Ishikawa (cell line): Measurements from ENCODE around the gene GLI3.

Experiments used
- CEBPB ChIP-seq: IDR thresholded peaks from 2 replicates; pipeline ENCODE4 v1.6.1; 2012
- CREB1 ChIP-seq: IDR thresholded peaks from 2 replicates; pipeline ENCODE4 v1.6.1; 2012; ENCODE audit warnings: low read depth
- EGR1 ChIP-seq: IDR thresholded peaks from 2 replicates; pipeline ENCODE4 v1.6.1; 2012
- EP300 ChIP-seq: IDR thresholded peaks from 2 replicates; pipeline ENCODE4 v1.6.1; 2012; ENCODE audit warnings: borderline replicate concordance
- FOXM1 ChIP-seq: IDR thresholded peaks from 2 replicates; pipeline ENCODE4 v1.6.1; 2012; ENCODE audit warnings: low read depth, borderline replicate concordance
- MAX ChIP-seq: IDR thresholded peaks from 2 replicates; pipeline ENCODE4 v1.6.1; 2012
- NFIC ChIP-seq: IDR thresholded peaks from 2 replicates; pipeline ENCODE4 v1.6.1; 2012
- RAD21 ChIP-seq: IDR thresholded peaks from 2 replicates; pipeline ENCODE4 v1.6.1; 2012; ENCODE audit warnings: low read depth
- TAF1 ChIP-seq: IDR thresholded peaks from 2 replicates; pipeline ENCODE4 v1.6.1; 2012; ENCODE audit warnings: low read depth, mild to moderate bottlenecking
- TCF12 ChIP-seq: IDR thresholded peaks from 2 replicates; pipeline ENCODE4 v1.6.1; 2012; ENCODE audit warnings: low read depth
- TEAD4 ChIP-seq: IDR thresholded peaks from 2 replicates; pipeline ENCODE4 v1.6.1; 2012
- YY1 ChIP-seq: IDR thresholded peaks from 2 replicates; pipeline ENCODE4 v1.6.1; 2012; ENCODE audit warnings: low read depth
- ZBTB7A ChIP-seq: IDR thresholded peaks from 2 replicates; pipeline ENCODE4 v1.6.1; 2012; ENCODE audit warnings: low read depth
- TF ChIP-seq, protein P1 (sequence below): IDR thresholded peaks from 2 replicates; pipeline ENCODE4 v1.6.1; 2012; ENCODE audit warnings: low read depth, mild to moderate bottlenecking
- TF ChIP-seq, protein P2 (sequence below): IDR thresholded peaks from 2 replicates; pipeline ENCODE4 v1.6.1; 2012

The GLI3 gene

GRCh38 chr7:42156967-42157721 is 79.9 kb downstream of the GLI3 start:
- no peak for TF ChIP-seq NFIC
- TF ChIP-seq EP300 = no peak
- TF ChIP-seq EGR1 = no peak
- TF ChIP-seq YY1 = no peak
- no peak for TF ChIP-seq MAX
- TF ChIP-seq TCF12 = no peak
- TF ChIP-seq ZBTB7A = no peak
- TF ChIP-seq, protein P1, sequence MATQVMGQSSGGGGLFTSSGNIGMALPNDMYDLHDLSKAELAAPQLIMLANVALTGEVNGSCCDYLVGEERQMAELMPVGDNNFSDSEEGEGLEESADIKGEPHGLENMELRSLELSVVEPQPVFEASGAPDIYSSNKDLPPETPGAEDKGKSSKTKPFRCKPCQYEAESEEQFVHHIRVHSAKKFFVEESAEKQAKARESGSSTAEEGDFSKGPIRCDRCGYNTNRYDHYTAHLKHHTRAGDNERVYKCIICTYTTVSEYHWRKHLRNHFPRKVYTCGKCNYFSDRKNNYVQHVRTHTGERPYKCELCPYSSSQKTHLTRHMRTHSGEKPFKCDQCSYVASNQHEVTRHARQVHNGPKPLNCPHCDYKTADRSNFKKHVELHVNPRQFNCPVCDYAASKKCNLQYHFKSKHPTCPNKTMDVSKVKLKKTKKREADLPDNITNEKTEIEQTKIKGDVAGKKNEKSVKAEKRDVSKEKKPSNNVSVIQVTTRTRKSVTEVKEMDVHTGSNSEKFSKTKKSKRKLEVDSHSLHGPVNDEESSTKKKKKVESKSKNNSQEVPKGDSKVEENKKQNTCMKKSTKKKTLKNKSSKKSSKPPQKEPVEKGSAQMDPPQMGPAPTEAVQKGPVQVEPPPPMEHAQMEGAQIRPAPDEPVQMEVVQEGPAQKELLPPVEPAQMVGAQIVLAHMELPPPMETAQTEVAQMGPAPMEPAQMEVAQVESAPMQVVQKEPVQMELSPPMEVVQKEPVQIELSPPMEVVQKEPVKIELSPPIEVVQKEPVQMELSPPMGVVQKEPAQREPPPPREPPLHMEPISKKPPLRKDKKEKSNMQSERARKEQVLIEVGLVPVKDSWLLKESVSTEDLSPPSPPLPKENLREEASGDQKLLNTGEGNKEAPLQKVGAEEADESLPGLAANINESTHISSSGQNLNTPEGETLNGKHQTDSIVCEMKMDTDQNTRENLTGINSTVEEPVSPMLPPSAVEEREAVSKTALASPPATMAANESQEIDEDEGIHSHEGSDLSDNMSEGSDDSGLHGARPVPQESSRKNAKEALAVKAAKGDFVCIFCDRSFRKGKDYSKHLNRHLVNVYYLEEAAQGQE = no peak
- no peak for TF ChIP-seq CEBPB
- TF ChIP-seq, protein P2, sequence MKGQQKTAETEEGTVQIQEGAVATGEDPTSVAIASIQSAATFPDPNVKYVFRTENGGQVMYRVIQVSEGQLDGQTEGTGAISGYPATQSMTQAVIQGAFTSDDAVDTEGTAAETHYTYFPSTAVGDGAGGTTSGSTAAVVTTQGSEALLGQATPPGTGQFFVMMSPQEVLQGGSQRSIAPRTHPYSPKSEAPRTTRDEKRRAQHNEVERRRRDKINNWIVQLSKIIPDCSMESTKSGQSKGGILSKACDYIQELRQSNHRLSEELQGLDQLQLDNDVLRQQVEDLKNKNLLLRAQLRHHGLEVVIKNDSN = no peak
- no peak for TF ChIP-seq CREB1
- no peak for TF ChIP-seq RAD21
- TF ChIP-seq FOXM1 = no peak
- no peak for TF ChIP-seq TEAD4
- no peak for TF ChIP-seq TAF1

GRCh38 chr7:42156291-42156865 is 80.6 kb downstream of the GLI3 start:
- no peak for TF ChIP-seq CREB1
- TF ChIP-seq FOXM1 = no peak
- TF ChIP-seq, protein P1 = no peak
- no peak for TF ChIP-seq TAF1
- TF ChIP-seq EGR1 = no peak
- TF ChIP-seq RAD21 = no peak
- no peak for TF ChIP-seq TCF12
- TF ChIP-seq EP300 = no peak
- TF ChIP-seq CEBPB = no peak
- TF ChIP-seq, protein P2 = no peak
- no peak for TF ChIP-seq MAX
- TF ChIP-seq YY1 = no peak
- no peak for TF ChIP-seq NFIC
- TF ChIP-seq ZBTB7A = no peak
- no peak for TF ChIP-seq TEAD4

DNA sequence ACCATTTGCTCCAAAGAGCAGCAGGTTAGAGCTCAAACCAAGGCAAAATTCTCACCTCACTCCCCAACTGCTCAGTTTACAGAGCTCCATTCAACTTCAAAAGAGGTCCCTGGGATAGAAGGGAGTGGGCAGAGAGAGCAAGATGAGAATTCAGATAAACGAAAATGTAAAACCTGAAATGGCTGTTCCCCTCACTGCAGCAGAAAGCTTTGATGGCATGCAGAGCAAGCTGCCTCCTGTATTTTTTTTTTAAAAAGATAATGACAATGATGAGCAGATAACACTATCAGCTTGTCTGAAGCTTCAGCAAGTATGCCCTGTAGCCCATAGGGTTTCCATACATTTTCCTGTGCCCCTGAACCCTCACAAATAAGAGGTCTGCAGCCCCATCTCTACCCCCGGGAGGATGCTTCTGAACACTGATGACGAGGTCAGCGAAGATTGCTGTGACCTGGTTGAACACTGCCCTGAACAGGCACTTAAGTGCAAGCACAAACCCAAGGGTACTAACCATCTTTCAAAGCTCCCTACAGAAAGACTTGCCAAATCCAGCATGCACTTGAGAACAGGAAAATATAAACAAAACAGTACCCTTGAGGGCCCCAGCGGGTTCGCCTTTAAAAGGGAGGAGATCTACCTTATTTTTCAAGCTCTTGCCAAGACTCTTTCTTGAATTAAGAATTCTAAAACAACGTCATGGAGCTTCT is 81.3 kb downstream of the GLI3 start:
- no peak for TF ChIP-seq TEAD4
- TF ChIP-seq CREB1 = no peak
- TF ChIP-seq MAX = no peak
- TF ChIP-seq TCF12 = no peak
- TF ChIP-seq YY1 = no peak
- TF ChIP-seq FOXM1 = no peak
- no peak for TF ChIP-seq ZBTB7A
- TF ChIP-seq EGR1 = no peak
- TF ChIP-seq, protein P2 = no peak
- no peak for TF ChIP-seq TAF1
- TF ChIP-seq RAD21 = no peak
- TF ChIP-seq CEBPB = no peak
- TF ChIP-seq EP300 = no peak
- TF ChIP-seq NFIC = no peak
- TF ChIP-seq, protein P1 = no peak
